Subcutaneous abdominal adipose tissue (tissue), 5 donors: ENCODE measurements around the gene RABL3.
"Not testable (repeated sequence)": the region's sequence is repeated elsewhere in the genome, so short reads cannot be mapped to it uniquely, and the experiment has no call there.

ENCODE experiments used
- H3K27ac ChIP-seq: one replicate; pipeline ENCODE4 v1.7.0; 2013; ENCODE audit warnings: low read depth, mild to moderate bottlenecking, inconsistent platforms, low read length, moderate library complexity
- H3K27me3 ChIP-seq, 5 donors: one replicate each; pipeline ENCODE4 v1.7.0; 2013; ENCODE audit warnings: low read length in 5 of 5, inconsistent platforms in 1 of 5; ENCODE audit not compliant: control insufficient read depth in 5 of 5, insufficient read depth in 4 of 5
- H3K36me3 ChIP-seq, 5 donors: one replicate each; pipeline ENCODE4 v1.7.0; 2013; ENCODE audit warnings: low read length in 5 of 5; ENCODE audit not compliant: control insufficient read depth in 5 of 5, insufficient read depth in 5 of 5
- H3K4me1 ChIP-seq, 5 donors: one replicate each; pipeline ENCODE4 v1.7.0; 2013; ENCODE audit warnings: low read length in 5 of 5, mild to moderate bottlenecking in 3 of 5, moderate library complexity in 1 of 5; ENCODE audit not compliant: control insufficient read depth in 5 of 5, insufficient read depth in 5 of 5
- H3K4me3 ChIP-seq, 5 donors: one replicate each; pipeline ENCODE4 v1.7.0; 2013; ENCODE audit warnings: low read length in 5 of 5, low read depth in 1 of 5
- H3K9ac ChIP-seq, 5 donors: one replicate each; pipeline ENCODE4 v1.7.0; 2013; ENCODE audit warnings: low read length in 5 of 5, mild to moderate bottlenecking in 4 of 5, moderate library complexity in 3 of 5
- H3K9me3 ChIP-seq, 5 donors: one replicate each; pipeline ENCODE4 v1.7.0; 2013; ENCODE audit warnings: low read length in 5 of 5; ENCODE audit not compliant: control insufficient read depth in 5 of 5
- donor health status: healthy.
- donor health status: healthy.
- donor health status: healthy.
- donor health status: healthy.
- donor health status: healthy.

The RABL3 gene

GRCh38 chr3:120742198-120742848 lies at the start of gene RABL3, which contains the start of gene GTF2E1:
RABL3 (minus strand) TSS chr3:120742516; CDS start chr3:120742507, 9 bp downstream.
GTF2E1 (plus strand) TSS chr3:120742744; CDS start chr3:120750553, 7,809 bp downstream.
- Histone ChIP-seq H3K4me1 (peaks cover 2 to 32% (median 23%) of the 10 kb centered on the region in 5 donors), H3K36me3 (peaks cover 0 to 6% (median 0%) of the 10 kb centered on the region in 5 donors)

GRCh38 chr3:120791913-120792312 lies 49.6 kb upstream of the RABL3 start:
- Histone ChIP-seq H3K9ac (no peak overlapping the region), H3K27ac (no peak overlapping the region), H3K9me3 (no peaks in the 10 kb centered on the region), H3K4me3 (no peak overlapping the region), H3K36me3 (no peaks in the 10 kb centered on the region), H3K27me3 (no peaks in the 10 kb centered on the region), H3K4me1 (no peaks in the 10 kb centered on the region)

More at GRCh38 chr3:120742198-120742848, at the start of gene RABL3, which contains the start of gene GTF2E1:
- peak within 1 kb of the TSS; percentile 94 for H3K27ac ChIP-seq
- H3K4me3 ChIP-seq = peak within 1 kb of the TSS; percentile 78 to 100 (median 99)
- H3K9ac ChIP-seq = peak within 1 kb of the TSS; percentile 90 to 99 (median 99)
- no peaks in the 10 kb centered on the region for H3K27me3 ChIP-seq
- H3K9me3 ChIP-seq = no peaks in the 10 kb centered on the region

GRCh38 chr3:120791010-120791409 lies 48.7 kb upstream of the RABL3 start:
- Histone ChIP-seq H3K4me1 (no peaks in the 10 kb centered on the region), H3K27ac (no peak overlapping the region), H3K9me3 (no peaks in the 10 kb centered on the region)

GRCh38 chr3:120785832-120786231 lies 43.5 kb upstream of the RABL3 start:
- H3K9ac ChIP-seq, H3K27me3 ChIP-seq, H3K27ac ChIP-seq, H3K9me3 ChIP-seq, H3K4me1 ChIP-seq, H3K4me3 ChIP-seq: not testable (repeated sequence)
- H3K36me3 ChIP-seq = peaks cover 6 to 13% (median 7%) of the 10 kb centered on the region in 5 donors

More at GRCh38 chr3:120791010-120791409, 48.7 kb upstream of the RABL3 start:
- no peaks in the 10 kb centered on the region for H3K27me3 ChIP-seq
- no peak overlapping the region for H3K9ac ChIP-seq
- no peaks in the 10 kb centered on the region for H3K36me3 ChIP-seq
- H3K4me3 ChIP-seq = no peak overlapping the region

- Histone ChIP-seq H3K4me3 (no peak overlapping the region), H3K27ac (no peak overlapping the region), H3K9ac (no peak overlapping the region), H3K36me3 (peaks cover 10 to 32% (median 21%) of the 10 kb centered on the region in 5 donors), H3K27me3 (no peaks in the 10 kb centered on the region), H3K9me3 (no peaks in the 10 kb centered on the region), H3K4me1 (no peaks in the 10 kb centered on the region)
These were observed 38.7 kb upstream of the RABL3 start for GRCh38 chr3:120780977-120781376.

- H3K4me1 ChIP-seq = no peaks in the 10 kb centered on the region
- no peaks in the 10 kb centered on the region for H3K27me3 ChIP-seq
- H3K4me3 ChIP-seq = no peak overlapping the region
- no peak overlapping the region for H3K9ac ChIP-seq
- H3K36me3 ChIP-seq = peaks cover 10 to 35% (median 21%) of the 10 kb centered on the region in 5 donors
- H3K27ac ChIP-seq = no peak overlapping the region
- H3K9me3 ChIP-seq = no peaks in the 10 kb centered on the region
These were observed 36.5 kb upstream of the RABL3 start for GRCh38 chr3:120778776-120779175.

- Histone ChIP-seq H3K27ac (no peak overlapping the region), H3K9ac (no peak overlapping the region), H3K4me3 (no peak overlapping the region), H3K9me3 (no peaks in the 10 kb centered on the region), H3K27me3 (no peaks in the 10 kb centered on the region), H3K4me1 (no peaks in the 10 kb centered on the region), H3K36me3 (peaks cover 12 to 41% (median 16%) of the 10 kb centered on the region in 5 donors)
These were observed 33.1 kb upstream of the RABL3 start for GRCh38 chr3:120775411-120775810.

GRCh38 chr3:120773932-120774331 lies 31.6 kb upstream of the RABL3 start:
- Histone ChIP-seq H3K9ac (no peak overlapping the region), H3K4me1 (no peaks in the 10 kb centered on the region), H3K4me3 (no peak overlapping the region), H3K36me3 (peaks cover 9 to 36% (median 16%) of the 10 kb centered on the region in 5 donors), H3K27ac (no peak overlapping the region), H3K9me3 (no peaks in the 10 kb centered on the region), H3K27me3 (no peaks in the 10 kb centered on the region)

- no peak overlapping the region for H3K4me3 ChIP-seq
- no peaks in the 10 kb centered on the region for H3K9me3 ChIP-seq
- no peak overlapping the region for H3K27ac ChIP-seq
- peaks cover 9 to 31% (median 16%) of the 10 kb centered on the region in 5 donors for H3K36me3 ChIP-seq
- H3K4me1 ChIP-seq = peaks cover 0 to 5% (median 4%) of the 10 kb centered on the region in 5 donors
- H3K9ac ChIP-seq = no peak overlapping the region
- H3K27me3 ChIP-seq = no peaks in the 10 kb centered on the region
These were observed 29.8 kb upstream of the RABL3 start for GRCh38 chr3:120772081-120772480.

GRCh38 chr3:120770891-120771290 lies 28.6 kb upstream of the RABL3 start:
- Histone ChIP-seq H3K36me3 (peaks cover 5 to 21% (median 11%) of the 10 kb centered on the region in 5 donors), H3K9me3 (no peaks in the 10 kb centered on the region), H3K9ac (no peak overlapping the region), H3K4me3 (no peak overlapping the region), H3K4me1 (peaks cover 0 to 10% (median 6%) of the 10 kb centered on the region in 5 donors), H3K27ac (no peak overlapping the region), H3K27me3 (no peaks in the 10 kb centered on the region)
